Epithelial cell of proximal tubule (primary cell): ENCODE measurements around the gene KRTAP25-1. TPM values are rescaled to one million over a fixed set of nuclear protein-coding genes. Genes with fewer than 3 reads are reported as not detected.

Source experiments
- DNase-seq: peaks from one replicate; pipeline ENCODE4 v3.0.0-alpha.2; 2011; ENCODE audit warnings: low read depth
- H3K4me3 ChIP-seq: 2 replicates; pipeline ENCODE4 v1.5.1; 2011; ENCODE audit warnings: low read depth, mild to moderate bottlenecking, low read length
- CTCF ChIP-seq: conservative IDR thresholded peaks from 2 replicates; pipeline ENCODE4 v1.5.1; 2012; ENCODE audit warnings: low read depth, mild to moderate bottlenecking, low read length
- total RNA-seq: library from RNA; depleted of rRNA; stranded (reverse); fragments of >200 nt; gene quantifications from 2 replicates; pipeline ENCODE4 v1.2.3, GENCODE V29; 2015

The KRTAP25-1 gene
- total RNA-seq, 1 donor from 2014 or later = not detected

DNA sequence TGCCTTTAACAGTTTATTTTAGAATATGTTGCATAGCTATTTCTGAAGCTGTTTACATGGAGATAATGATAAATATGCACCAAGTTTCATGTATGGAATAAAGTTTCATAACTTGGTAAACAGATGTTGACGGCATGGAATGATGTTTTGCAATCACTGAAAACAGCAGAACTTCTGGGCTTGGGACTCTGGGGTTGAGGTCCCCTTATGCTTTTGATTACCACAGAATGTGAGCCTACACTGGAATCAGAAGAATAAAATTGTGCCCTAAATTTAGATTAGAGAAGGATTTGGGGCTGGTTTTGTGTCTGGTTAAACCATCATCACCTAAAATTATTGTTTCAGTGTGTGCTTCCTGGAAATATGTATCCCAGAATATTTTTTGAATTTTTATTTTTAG lies 17.7 kb downstream of the KRTAP25-1 start:
- no peak for DNase-seq
- TF ChIP-seq CTCF = no peak
- H3K4me3 ChIP-seq = no peak overlapping the region

- no peak overlapping the region for H3K4me3 ChIP-seq
- DNase-seq = no peak
- no peak for TF ChIP-seq CTCF
Observed at GRCh38 chr21:30271156-30271555, 18.2 kb downstream of the KRTAP25-1 start.

DNA sequence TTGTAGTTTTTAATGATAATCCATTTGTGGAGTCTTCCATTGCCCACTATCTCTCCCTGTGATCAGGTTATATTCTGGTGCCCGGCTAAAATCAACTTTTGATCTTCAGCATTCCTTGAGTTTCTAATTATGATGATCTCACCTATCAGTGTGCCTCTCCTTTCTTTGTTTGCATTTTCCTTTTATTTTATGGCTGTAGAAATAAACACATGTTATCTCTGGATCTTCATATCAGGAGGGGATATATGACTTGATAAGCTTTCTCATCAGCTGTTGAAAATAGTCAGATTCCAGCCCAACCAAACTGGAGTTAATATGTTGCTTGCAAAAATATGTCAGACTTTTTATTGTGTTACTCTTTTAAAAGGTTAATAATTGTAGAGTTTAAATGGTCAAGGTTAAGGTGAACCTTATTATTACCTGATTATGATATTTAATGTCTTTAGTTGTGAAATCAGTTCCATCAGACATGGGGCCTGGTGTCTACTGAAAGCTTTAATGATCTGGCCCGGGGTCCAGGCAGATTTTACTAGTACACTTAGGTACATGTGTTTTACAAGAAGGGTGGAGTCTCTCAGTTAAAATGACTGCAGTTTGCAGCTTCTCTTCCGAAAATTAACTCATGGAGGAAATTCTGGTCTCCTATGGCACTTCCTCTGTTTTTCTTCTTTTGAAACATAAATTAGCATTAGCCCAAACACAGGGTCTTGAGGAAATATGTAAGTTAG lies 19.3 kb downstream of the KRTAP25-1 start:
- H3K4me3 ChIP-seq = no peak overlapping the region
- no peak for DNase-seq
- no peak for TF ChIP-seq CTCF

GRCh38 chr21:30268608-30269197 lies 20.6 kb downstream of the KRTAP25-1 start:
- peak; percentile 17 for TF ChIP-seq CTCF
- no peak for DNase-seq
- H3K4me3 ChIP-seq = no peak overlapping the region

DNA sequence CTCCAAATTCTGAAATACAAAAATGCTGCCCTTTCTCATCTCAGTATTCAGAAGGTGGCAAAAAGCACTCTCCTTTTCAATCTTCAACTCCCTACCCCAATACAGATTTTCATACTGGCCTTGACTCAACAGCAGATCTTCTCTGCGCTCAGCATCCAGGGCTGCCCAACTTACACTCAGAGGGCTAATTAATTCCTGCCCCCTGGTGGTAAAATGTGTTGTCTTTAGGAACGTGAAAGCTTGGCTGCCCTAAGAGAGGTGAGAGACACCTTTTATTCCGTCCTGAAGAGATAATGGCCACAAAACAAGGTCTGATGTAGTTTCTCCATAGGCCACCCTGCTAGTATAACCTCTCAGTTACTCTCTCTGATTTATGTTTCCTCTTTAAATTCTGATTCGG lies 31.5 kb downstream of the KRTAP25-1 start:
- no peak overlapping the region for H3K4me3 ChIP-seq
- peak; percentile 42 for TF ChIP-seq CTCF
- DNase-seq = no peak

GRCh38 chr21:30256100-30256499 lies 33.2 kb downstream of the KRTAP25-1 start:
- H3K4me3 ChIP-seq = no peak overlapping the region
- no peak for TF ChIP-seq CTCF
- no peak for DNase-seq

DNA sequence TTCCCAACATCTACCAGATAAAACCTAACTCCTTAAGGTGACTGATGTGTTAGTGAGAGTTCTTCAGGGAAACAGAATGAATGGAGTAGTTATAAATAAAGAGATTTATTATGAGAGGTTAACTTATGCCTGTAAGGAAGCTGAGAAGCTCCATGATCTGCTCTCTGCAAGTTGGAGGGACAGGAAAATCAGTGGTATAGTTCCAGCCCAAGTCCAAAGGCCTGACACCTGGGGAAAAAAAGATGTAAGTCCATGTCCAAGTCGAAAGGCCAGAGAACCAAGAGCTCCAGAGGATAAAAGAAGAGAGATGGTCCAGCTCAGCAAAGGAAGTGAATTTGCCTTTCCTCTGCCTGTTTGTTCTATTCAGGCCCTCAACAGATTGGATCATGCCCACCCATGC lies 33.6 kb downstream of the KRTAP25-1 start:
- no peak for TF ChIP-seq CTCF
- no peak for DNase-seq

More for the DNA sequence above, 33.6 kb downstream of the KRTAP25-1 start:
- no peak overlapping the region for H3K4me3 ChIP-seq
